ENCODE measurements around the gene ELMO1.

ELMO1 gene

DNA sequence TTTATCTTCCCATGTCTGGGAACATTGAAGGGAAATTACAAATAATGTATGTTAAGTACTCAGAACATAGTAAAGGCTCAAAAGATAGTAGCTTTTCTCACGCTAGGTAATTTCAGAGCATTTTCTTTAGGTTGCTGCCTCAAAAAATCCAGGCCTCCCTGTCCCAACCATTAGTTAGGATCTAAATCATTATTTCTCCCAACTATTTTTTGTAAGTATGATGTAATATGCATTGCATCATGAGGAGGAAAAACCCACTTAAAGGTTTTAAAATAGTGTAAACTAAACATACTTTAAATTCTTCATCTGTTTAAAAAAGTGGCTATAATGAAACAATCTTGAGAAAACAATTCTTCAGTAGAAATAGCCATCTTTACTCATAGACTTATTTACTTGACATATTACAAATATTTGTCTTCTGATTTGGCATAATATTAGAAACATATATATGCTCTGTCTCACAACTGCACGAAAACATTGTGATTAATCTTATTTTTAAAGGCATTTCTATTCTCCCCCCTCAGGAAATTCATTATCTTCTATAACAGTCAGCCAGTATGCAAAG is 329.3 kb downstream of the ELMO1 start:
- H3K27me3 Mint-ChIP-seq: no peaks in the 10 kb centered on the region
- H3K27ac Mint-ChIP-seq: peak overlapping the region in 1 of 2 donors; percentile 38
- no peak overlapping the region for H3K4me3 Mint-ChIP-seq
- H3K9me3 Mint-ChIP-seq: peaks cover 9 to 10% of the 10 kb centered on the region in 2 donors
- DNase-seq: no peak
- H3K4me1 Mint-ChIP-seq: peaks cover 54% of the 10 kb centered on the region
- no peak for ATAC-seq

DNA sequence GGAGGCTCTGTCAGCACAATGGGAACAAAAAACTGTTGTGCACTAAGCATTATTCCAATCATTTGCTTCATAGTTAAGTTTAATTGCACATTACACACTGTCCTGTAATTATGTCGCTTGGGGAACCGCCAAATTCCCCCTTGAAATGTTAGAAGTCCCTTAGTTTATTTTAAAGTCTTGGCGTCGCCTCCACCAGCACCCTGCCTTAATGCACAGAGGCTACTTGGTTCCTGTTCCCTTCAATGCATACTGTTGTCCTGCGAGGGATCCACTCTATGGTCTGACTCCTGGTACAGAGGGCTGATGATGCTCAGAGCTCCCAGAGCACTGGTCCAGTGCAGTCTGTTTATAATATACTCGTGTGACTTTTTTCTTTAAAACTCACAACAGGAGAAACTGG is 330.7 kb downstream of the ELMO1 start:
- H3K9me3 Mint-ChIP-seq: peaks cover 14 to 15% of the 10 kb centered on the region in 2 donors
- no peak overlapping the region for H3K4me3 Mint-ChIP-seq
- DNase-seq (no peak), ATAC-seq (no peak)
- H3K27me3 Mint-ChIP-seq: no peaks in the 10 kb centered on the region
- peaks cover 52% of the 10 kb centered on the region for H3K4me1 Mint-ChIP-seq
- H3K27ac Mint-ChIP-seq: no peak overlapping the region

DNA sequence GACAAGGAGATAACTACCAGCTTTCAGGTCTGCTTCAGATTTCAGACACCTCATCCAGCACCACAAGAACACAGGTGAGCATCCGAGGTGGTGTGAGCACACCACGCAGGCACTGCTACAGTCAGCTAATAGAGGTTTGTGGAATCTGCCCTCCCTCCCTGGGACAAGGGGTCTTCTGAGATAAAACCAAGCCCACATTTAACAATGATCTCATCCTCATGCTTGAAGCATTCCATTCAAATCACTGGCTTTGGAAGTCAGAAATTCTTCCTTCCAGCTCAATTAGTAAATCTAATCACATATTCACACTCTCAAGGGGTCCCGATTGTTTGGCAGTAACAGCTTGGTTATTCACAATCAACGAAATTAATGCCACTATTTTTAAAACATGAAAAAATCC is 331.4 kb downstream of the ELMO1 start:
- Mint-ChIP-seq H3K4me1 (peaks cover 45% of the 10 kb centered on the region), H3K27ac (no peak overlapping the region), H3K4me3 (no peak overlapping the region), H3K27me3 (no peaks in the 10 kb centered on the region), H3K9me3 (peaks cover 10 to 15% of the 10 kb centered on the region in 2 donors)
- DNase-seq: no peak
- no peak for ATAC-seq

DNA sequence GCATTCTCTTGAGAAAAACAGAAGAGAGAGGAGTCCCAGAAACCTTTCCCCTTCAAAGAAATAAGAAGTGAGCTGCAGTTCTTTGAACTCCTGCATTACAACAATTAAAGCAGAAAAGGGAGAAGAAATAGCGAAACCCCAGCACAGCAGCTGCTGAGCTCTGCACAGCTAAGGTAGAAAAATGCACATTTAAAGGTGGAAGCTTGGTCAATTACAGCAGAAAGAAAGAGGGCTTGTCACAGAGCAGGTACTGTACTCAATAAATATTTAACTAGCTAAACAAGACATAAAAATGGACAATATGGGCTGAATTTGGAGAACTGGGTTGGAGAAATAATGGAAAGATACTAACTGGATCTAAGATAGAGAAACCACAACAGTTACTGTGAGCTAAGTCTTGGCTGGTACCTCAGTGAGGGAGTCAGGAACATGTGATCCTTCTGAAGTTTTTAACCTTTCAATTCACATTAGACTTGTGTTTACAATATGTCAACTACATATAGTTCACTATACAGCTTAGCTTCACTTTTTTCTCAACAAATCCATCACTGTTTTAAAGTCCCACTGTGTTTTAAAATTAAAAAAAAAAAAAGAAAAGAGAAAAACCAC is 332.5 kb downstream of the ELMO1 start:
- Mint-ChIP-seq H3K4me3 (no peak overlapping the region), H3K9me3 (peaks cover 6 to 10% of the 10 kb centered on the region in 2 donors), H3K27me3 (no peaks in the 10 kb centered on the region), H3K4me1 (peaks cover 42% of the 10 kb centered on the region), H3K27ac (no peak overlapping the region)
- DNase-seq (no peak), ATAC-seq (no peak)

DNA sequence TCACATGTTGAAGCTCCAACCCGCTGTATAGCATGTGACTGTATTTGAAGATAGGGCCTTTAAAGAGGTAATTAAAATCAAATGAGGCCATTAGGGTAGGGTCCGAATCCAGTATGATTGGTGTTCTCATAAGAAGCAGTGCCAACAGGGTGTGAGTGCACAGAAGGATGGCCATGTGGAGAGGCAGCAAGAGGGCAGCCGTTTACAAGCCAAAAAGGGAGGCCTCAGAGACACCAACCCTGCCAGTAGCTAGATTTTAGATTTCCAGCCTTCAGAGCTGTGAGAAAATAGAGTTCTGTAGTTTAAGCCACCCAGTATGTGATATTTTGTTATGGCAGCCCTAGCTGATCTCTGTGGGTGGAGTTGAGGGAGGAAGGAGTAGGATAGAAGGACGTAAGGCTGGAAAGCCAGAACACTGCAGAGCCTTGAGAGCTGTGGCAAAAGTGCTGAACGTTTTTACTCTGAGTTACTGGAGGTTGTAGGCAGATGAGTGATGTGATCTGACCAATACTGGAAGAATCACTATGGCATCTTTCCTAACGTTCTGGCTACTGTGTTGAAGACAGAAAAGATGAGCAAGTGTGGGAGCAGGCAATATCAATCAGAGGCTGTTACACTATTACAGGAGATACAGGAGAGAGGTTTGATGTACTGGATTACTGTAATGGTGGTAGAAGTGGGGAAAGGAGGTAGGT is 334.9 kb downstream of the ELMO1 start:
- H3K9me3 Mint-ChIP-seq: peaks cover 6 to 8% of the 10 kb centered on the region in 2 donors
- ATAC-seq (no peak), DNase-seq (no peak)
- no peak overlapping the region for H3K4me3 Mint-ChIP-seq
- no peaks in the 10 kb centered on the region for H3K27me3 Mint-ChIP-seq
- H3K4me1 Mint-ChIP-seq: peaks cover 53% of the 10 kb centered on the region
- no peak overlapping the region for H3K27ac Mint-ChIP-seq

DNA sequence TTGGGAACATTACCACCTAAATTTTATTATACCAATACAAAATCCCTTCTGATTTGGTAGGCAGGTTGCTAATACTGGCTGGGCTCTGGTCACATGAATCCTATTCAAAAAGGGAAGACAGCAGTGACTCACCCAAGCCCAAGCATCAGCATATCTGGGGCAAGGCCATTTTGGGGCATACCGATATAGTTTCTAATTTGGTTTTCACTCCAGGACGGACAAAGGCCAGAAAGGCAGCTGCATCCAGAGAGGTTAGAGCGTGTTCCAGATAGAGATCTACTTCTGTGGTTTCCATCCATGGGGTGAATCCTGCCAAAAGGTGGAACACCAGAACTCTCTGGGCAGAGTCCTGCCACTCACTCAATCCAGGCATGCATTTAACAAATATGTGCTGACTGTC is 335.8 kb downstream of the ELMO1 start:
- no peak overlapping the region for H3K27ac Mint-ChIP-seq
- no peaks in the 10 kb centered on the region for H3K27me3 Mint-ChIP-seq
- H3K9me3 Mint-ChIP-seq: peaks cover 6 to 8% of the 10 kb centered on the region in 2 donors
- H3K4me1 Mint-ChIP-seq: peaks cover 52% of the 10 kb centered on the region
- no peak overlapping the region for H3K4me3 Mint-ChIP-seq
- ATAC-seq: no peak
- no peak for DNase-seq

DNA sequence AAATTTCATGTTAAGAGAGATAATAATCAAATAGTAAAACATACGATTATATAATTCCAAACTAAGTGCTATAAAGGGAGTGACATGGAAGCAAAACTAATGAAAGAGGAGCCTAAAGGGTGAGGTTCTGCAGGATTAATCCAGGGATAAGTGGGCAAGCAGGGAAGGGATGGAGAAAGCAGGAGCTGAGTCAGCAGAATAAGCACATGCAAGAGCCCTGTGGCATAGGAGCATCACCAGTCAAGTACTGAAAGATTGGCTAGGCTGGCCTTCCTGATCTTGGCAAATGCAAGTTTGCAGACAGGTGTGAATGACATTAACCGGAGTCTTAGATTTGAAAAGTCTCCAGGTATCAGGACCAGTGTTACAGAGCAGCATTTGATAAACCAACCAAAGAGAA is 336.4 kb downstream of the ELMO1 start:
- peaks cover 6 to 8% of the 10 kb centered on the region in 2 donors for H3K9me3 Mint-ChIP-seq
- H3K4me3 Mint-ChIP-seq: no peak overlapping the region
- H3K27me3 Mint-ChIP-seq: no peaks in the 10 kb centered on the region
- H3K27ac Mint-ChIP-seq: no peak overlapping the region
- H3K4me1 Mint-ChIP-seq: peaks cover 47% of the 10 kb centered on the region
- no peak for ATAC-seq
- no peak for DNase-seq

DNA sequence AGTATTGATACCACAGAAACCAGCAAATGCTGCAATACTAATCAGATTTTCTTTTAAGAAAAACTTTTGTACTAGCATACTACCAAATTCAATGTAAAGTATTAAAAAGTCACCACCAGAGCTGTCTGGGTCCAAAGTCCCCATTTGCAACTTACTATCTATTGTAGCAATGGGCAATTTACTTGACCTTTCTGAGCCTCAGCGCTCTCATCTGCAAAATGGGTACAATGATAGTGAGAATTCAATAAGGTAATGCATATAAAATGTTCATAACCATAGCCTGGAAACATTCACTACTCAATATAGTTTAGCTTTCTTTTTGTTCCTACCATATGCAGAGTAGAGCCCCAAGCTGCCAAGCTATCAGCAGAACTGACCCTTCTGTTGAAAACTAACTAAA is 337.2 kb downstream of the ELMO1 start:
- DNase-seq (no peak), ATAC-seq (no peak)
- H3K27me3 Mint-ChIP-seq: no peaks in the 10 kb centered on the region
- H3K27ac Mint-ChIP-seq: no peak overlapping the region
- peaks cover 6 to 8% of the 10 kb centered on the region in 2 donors for H3K9me3 Mint-ChIP-seq
- H3K4me1 Mint-ChIP-seq: peaks cover 40% of the 10 kb centered on the region
- no peak overlapping the region for H3K4me3 Mint-ChIP-seq

DNA sequence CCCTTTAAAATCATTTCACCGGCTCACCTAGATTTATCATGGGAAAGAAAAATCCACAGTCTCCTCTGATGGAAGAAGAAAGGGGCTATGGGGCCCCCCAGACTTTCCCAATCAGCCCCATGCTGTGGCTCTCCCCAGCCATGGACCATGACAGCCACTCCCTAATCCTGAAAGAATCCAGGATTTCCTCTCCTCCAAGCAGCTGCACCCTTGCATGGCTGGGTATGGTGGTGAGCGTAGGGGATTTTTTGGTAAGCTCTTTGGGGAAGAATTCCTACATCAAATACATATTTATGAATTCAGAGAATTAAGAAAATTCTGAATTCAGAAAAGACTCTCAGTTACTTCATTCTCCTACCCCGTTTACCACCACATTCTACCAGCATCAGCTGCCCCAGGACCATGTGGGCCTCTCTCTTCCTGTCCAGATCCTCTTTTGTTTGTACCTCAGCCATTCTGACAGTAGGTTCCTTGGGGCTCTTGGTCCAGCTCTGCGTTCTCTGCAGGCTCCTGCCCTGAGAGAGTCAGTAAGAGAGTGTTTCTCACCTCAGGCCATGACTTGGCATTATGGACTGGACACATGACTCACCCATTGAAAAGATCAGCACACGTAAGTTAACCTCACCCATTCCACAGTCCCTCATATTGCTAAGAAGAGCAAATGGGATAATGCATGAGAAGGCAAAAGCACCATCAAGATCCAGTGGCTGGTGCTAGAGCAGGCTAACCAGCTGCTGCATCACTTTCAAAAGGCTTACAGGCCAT is 337.8 kb downstream of the ELMO1 start:
- peaks cover 33% of the 10 kb centered on the region for H3K4me1 Mint-ChIP-seq
- peak overlapping the region in 1 of 2 donors; percentile 56 for H3K27ac Mint-ChIP-seq
- ATAC-seq: no peak
- no peak for DNase-seq
- H3K9me3 Mint-ChIP-seq: peaks cover 6 to 8% of the 10 kb centered on the region in 2 donors
- H3K4me3 Mint-ChIP-seq: no peak overlapping the region
- H3K27me3 Mint-ChIP-seq: no peaks in the 10 kb centered on the region

DNA sequence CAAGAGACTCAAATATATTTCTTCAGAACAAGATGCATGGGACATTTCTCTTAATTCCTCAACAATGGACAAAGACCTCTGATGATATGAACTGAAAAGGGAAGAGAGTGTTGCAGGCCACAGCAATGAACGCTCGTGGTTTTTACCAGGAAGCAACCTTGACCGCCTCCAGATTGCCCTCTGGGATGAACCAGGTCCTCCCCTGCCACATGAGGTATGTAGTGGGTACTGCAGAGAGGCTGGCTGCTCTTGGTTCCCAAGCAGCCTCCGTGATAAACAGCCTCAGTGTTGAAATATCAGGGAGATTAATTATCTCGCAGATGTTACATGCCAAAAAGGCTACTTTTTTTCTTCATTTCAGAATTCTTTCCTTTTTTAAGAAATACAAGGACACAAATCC is 338.8 kb downstream of the ELMO1 start:
- peak overlapping the region in 1 of 2 donors; percentile 13 for H3K27ac Mint-ChIP-seq
- no peaks in the 10 kb centered on the region for H3K27me3 Mint-ChIP-seq
- H3K4me1 Mint-ChIP-seq: peaks cover 27% of the 10 kb centered on the region
- ATAC-seq (no peak), DNase-seq (no peak)
- H3K4me3 Mint-ChIP-seq: no peak overlapping the region
- H3K9me3 Mint-ChIP-seq: peaks cover 6 to 8% of the 10 kb centered on the region in 2 donors

DNA sequence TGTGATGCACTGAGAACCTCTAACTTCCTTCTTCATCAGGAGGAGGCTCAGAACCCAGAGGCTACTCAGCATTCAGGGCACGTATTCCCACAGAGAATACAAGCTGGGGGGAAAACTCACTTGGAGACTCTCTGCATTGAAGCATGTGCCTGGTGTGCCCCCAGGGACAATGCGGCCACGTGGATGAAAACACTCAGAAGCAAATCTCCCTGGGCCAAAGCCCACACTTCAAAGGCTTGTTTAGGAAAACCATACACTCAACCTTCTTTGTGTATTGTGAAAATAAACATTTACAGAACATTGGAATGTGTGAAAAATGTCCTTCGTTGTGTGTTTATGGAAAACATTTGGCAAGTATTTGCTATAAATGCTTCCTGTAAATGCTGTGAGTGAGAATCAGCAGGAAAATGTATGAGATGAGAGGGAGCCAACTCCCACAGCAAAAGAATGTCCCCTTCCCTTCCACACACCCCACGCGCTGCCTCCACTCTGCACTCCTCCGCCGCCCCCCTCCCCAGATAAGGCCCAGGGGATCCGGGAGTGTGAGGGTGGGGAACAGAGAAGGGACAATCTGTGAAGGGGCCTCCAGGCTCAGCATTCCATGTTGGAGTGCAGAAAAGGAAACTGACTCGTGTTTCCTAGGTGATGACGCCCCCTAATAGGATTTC is 339.5 kb downstream of the ELMO1 start:
- DNase-seq (no peak), ATAC-seq (no peak)
- no peak overlapping the region for H3K4me3 Mint-ChIP-seq
- H3K27me3 Mint-ChIP-seq: no peaks in the 10 kb centered on the region
- peaks cover 4% of the 10 kb centered on the region in 2 donors for H3K9me3 Mint-ChIP-seq
- H3K4me1 Mint-ChIP-seq: peaks cover 24% of the 10 kb centered on the region
- H3K27ac Mint-ChIP-seq: no peak overlapping the region

DNA sequence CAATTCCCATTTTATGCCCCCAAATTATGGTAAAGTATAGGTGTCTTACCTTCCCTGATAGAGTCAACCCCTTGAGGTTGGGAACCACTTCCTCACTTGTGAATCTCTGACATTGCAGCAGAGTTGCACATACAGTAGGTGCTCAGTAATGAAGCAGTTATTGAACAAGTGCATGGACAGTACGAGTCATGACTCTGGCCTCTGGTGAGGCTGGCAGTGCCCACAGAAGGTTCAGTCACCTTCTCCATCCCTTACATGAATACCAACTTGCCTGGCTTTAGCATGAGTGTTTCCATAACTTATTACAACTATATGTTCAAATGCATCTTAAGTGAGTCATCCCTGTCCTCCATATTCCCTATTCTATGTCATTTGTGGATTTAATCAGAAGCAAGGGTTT is 340.0 kb downstream of the ELMO1 start:
- Mint-ChIP-seq H3K4me1 (peaks cover 20% of the 10 kb centered on the region), H3K27ac (no peak overlapping the region), H3K27me3 (no peaks in the 10 kb centered on the region), H3K9me3 (no peaks in the 10 kb centered on the region), H3K4me3 (no peak overlapping the region)
- peak; percentile 75 for ATAC-seq
- DNase-seq: no peak

DNA sequence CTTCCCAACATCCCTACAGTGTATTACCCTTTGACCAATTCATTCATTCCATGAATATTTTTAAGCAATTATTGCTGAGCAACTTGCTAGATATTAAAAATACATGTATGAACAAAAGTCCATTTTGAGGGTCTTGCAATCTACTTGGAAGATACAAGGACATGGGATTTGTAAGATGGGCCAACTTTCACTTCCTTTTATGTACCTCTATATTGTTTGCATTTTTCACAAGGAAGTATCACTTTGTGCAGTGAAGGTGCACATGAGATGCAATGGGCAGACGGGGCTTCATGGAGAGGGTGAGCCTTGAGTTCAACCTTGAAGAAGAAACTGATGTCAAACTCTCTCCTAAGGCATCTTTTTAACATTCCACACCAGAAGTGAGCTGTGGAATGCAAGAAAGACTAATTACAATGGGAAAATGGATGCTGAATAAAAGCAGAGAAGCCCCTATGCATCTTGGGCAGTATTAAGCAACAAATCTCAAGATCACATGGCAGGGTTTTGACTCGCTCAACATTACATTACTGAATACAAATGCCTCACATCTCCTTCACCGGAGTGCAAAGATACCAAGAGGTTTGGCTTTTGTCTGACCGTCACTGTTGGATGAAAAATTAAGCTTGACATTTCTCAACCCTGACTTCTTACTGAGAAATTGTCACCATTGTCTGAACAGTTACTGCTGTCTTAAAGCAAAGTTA is 341.5 kb downstream of the ELMO1 start:
- no peaks in the 10 kb centered on the region for H3K27me3 Mint-ChIP-seq
- H3K4me1 Mint-ChIP-seq: peaks cover 30% of the 10 kb centered on the region
- no peak for DNase-seq
- no peak for ATAC-seq
- no peaks in the 10 kb centered on the region for H3K9me3 Mint-ChIP-seq
- no peak overlapping the region for H3K4me3 Mint-ChIP-seq
- H3K27ac Mint-ChIP-seq: no peak overlapping the region

DNA sequence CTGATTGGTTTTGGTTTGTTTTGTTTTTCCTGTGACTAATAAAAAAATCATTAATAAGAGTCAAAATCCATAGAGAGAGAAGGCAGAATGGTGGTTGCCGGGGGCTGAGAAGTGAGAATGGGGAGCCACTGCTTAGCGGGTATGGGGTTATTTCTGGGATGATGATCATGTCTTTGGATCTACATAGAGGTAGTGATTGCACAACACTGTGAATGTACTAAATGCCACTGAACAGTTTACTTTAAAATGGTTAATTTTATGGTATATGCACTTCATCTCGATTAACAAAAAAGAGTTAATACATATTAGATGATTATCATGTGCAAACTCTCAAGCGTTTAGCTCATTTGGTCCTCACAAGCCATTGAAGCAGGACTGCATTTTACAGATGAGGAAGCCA is 342.9 kb downstream of the ELMO1 start:
- Mint-ChIP-seq H3K9me3 (no peaks in the 10 kb centered on the region), H3K4me3 (no peak overlapping the region), H3K4me1 (peaks cover 40% of the 10 kb centered on the region), H3K27ac (peak overlapping the region in 1 of 2 donors; percentile 87), H3K27me3 (no peaks in the 10 kb centered on the region)
- DNase-seq (no peak), ATAC-seq (no peak)

Measured in stimulated activated naive CD8-positive, alpha-beta T cell treated with anti-CD3 and anti-CD28 coated beads, Interleukin-15, amount 100 ng/mL, for 72 hours (primary cell).